IMR-90 (cell line): ENCODE measurements around the gene INPP5B. TPM values are rescaled to one million over a fixed set of nuclear protein-coding genes. Genes with fewer than 3 reads are reported as not detected.

Experiments used
- ATAC-seq: fragments of 200-7000 bp; cut with Tn5 transposase; 2 replicates; pipeline ENCODE4 v1.9.1; 2020; ENCODE audit warnings: low read depth, mild to moderate bottlenecking, moderate library complexity
- BruUV-seq: library from RNA; stranded (reverse); fragments of 400-500 nt; replicated peaks from 2 replicates; lab custom pipeline; 2021; lab: Mats Ljungman, UMichigan
- CTCF ChIA-PET: fragments of 300-600 bp; formaldehyde crosslinking; extraction: SDS; loops from one replicate; lab custom pipeline; 2021; ENCODE audit warnings: antibody characterized with exemption; lab: Yijun Ruan, JAX
- POLR2A ChIA-PET: fragments of 300-600 bp; sonication (Branson Sonifier 250); formaldehyde crosslinking; loops from one replicate; lab custom pipeline; 2022; ENCODE audit warnings: antibody characterized with exemption; ENCODE audit not compliant: unreplicated experiment; lab: Charles Lee
- DNase-seq: peaks from one replicate; pipeline ENCODE4 v3.0.0; 2013
- H2AFZ ChIP-seq: replicated peaks from 2 replicates; pipeline ENCODE3; 2013; ENCODE audit warnings: low read length, mild to moderate bottlenecking; ENCODE audit not compliant: poor library complexity
- H2AK5ac ChIP-seq: 2 replicates; pipeline ENCODE4 v1.6.1; 2013; ENCODE audit warnings: low read depth, low read length, inconsistent platforms
- H2AK9ac ChIP-seq: replicated peaks from 2 replicates; pipeline ENCODE3; 2013; ENCODE audit warnings: mild to moderate bottlenecking, low read depth, low read length, moderate library complexity; ENCODE audit not compliant: poor library complexity
- H2BK120ac ChIP-seq: 2 replicates; pipeline ENCODE4 v1.6.1; 2013; ENCODE audit warnings: low read depth, low read length, inconsistent platforms
- H2BK15ac ChIP-seq: 3 replicates; pipeline ENCODE4 v1.6.1; 2013; ENCODE audit warnings: low read depth, low read length, inconsistent platforms
- H2BK20ac ChIP-seq: 2 replicates; pipeline ENCODE4 v1.6.1; 2013; ENCODE audit warnings: low read depth, mild to moderate bottlenecking, inconsistent platforms, low read length, moderate library complexity
- H2BK5ac ChIP-seq: 2 replicates; pipeline ENCODE4 v1.6.1; 2013; ENCODE audit warnings: mild to moderate bottlenecking, low read depth, low read length, inconsistent platforms; ENCODE audit not compliant: poor library complexity, severe bottlenecking
- H3K14ac ChIP-seq: replicated peaks from 2 replicates; pipeline ENCODE4 v1.6.1; 2013; ENCODE audit warnings: low read depth, low read length, inconsistent platforms
- H3K18ac ChIP-seq: 2 replicates; pipeline ENCODE4 v1.6.1; 2013; ENCODE audit warnings: low read depth, low read length, control low read depth
- H3K23ac ChIP-seq: 2 replicates; pipeline ENCODE4 v1.6.1; 2013; ENCODE audit warnings: low read depth, low read length, inconsistent platforms
- H3K27ac ChIP-seq: 2 replicates; pipeline ENCODE4 v1.5.1; 2013; ENCODE audit warnings: mild to moderate bottlenecking, control low read depth, low read length; ENCODE audit not compliant: insufficient read depth
- H3K27me3 ChIP-seq: 2 replicates; pipeline ENCODE4 v1.6.1; 2013; ENCODE audit warnings: low read length; ENCODE audit not compliant: control insufficient read depth, insufficient read depth
- H3K36me3 ChIP-seq: 2 replicates; pipeline ENCODE4 v1.6.1; 2013; ENCODE audit warnings: low read length, mixed read lengths; ENCODE audit not compliant: control insufficient read depth, insufficient read depth
- H3K4ac ChIP-seq: 2 replicates; pipeline ENCODE4 v1.6.1; 2013; ENCODE audit warnings: low read depth, low read length, inconsistent platforms
- H3K4me1 ChIP-seq: 2 replicates; pipeline ENCODE4 v1.6.1; 2013; ENCODE audit warnings: low read length, mixed read lengths; ENCODE audit not compliant: control insufficient read depth, insufficient read depth
- H3K4me2 ChIP-seq: 2 replicates; pipeline ENCODE4 v1.6.1; 2013; ENCODE audit warnings: low read depth, mild to moderate bottlenecking, control low read depth, low read length, moderate library complexity
- H3K4me3 ChIP-seq: 2 replicates; pipeline ENCODE4 v1.5.1; 2013; ENCODE audit warnings: low read depth, mild to moderate bottlenecking, control low read depth, low read length, moderate library complexity; ENCODE audit not compliant: insufficient read depth
- H3K56ac ChIP-seq: 2 replicates; pipeline ENCODE4 v1.6.1; 2013; ENCODE audit warnings: low read length, inconsistent platforms; ENCODE audit not compliant: insufficient read depth; ENCODE audit errors: extremely low read depth
- H3K79me1 ChIP-seq, 2 experiments: 2 replicates each; pipeline ENCODE4 v1.6.1; 2013; ENCODE audit warnings: low read length in 2 of 2, inconsistent platforms in 1 of 2, low read depth in 1 of 2
- H3K9ac ChIP-seq: 2 replicates; pipeline ENCODE4 v1.6.1; 2013; ENCODE audit warnings: low read depth, low read length, control low read depth
- H3K9me1 ChIP-seq: 2 replicates; pipeline ENCODE4 v1.6.1; 2013; ENCODE audit warnings: low read length, inconsistent platforms; ENCODE audit not compliant: insufficient read depth
- H3K9me3 ChIP-seq: 2 replicates; pipeline ENCODE4 v1.6.1; 2013; ENCODE audit warnings: low read length; ENCODE audit not compliant: control insufficient read depth, insufficient read depth
- H4K20me1 ChIP-seq: 2 replicates; pipeline ENCODE4 v1.6.1; 2013; ENCODE audit warnings: low read length, inconsistent platforms; ENCODE audit not compliant: insufficient read depth
- H4K5ac ChIP-seq: 2 replicates; pipeline ENCODE4 v1.6.1; 2013; ENCODE audit warnings: mild to moderate bottlenecking, low read depth, low read length, control low read depth
- H4K8ac ChIP-seq, 2 experiments: 2 replicates each; pipeline ENCODE4 v1.6.1; 2013; ENCODE audit warnings: low read depth in 2 of 2, low read length in 2 of 2, control low read depth in 1 of 2, inconsistent platforms in 1 of 2
- H4K91ac ChIP-seq: 2 replicates; pipeline ENCODE4 v1.6.1; 2013; ENCODE audit warnings: low read depth, low read length, inconsistent platforms; ENCODE audit not compliant: insufficient read depth
- CEBPB ChIP-seq: IDR thresholded peaks from 2 replicates; pipeline ENCODE4 v1.6.1; 2012; ENCODE audit warnings: low read depth, low read length, improper control_type of control experiment
- CHD1 ChIP-seq: IDR thresholded peaks from 2 replicates; pipeline ENCODE4 v1.6.1; 2012; ENCODE audit warnings: low read depth, low read length, improper control_type of control experiment
- MAFK ChIP-seq: IDR thresholded peaks from 2 replicates; pipeline ENCODE4 v1.6.1; 2012; ENCODE audit warnings: low read depth, low read length, improper control_type of control experiment
- WGBS, 2 experiments: methylation state at CpG; one replicate each; pipeline versions ENCODE4 v1.1.5 to v1.1.7; 2013; ENCODE audit warnings: missing lambda C conversion rate in 2 of 2; ENCODE audit not compliant: insufficient read length in 1 of 2; ENCODE audit errors: extremely low coverage in 2 of 2; 5-methylcytosine and 5-hydroxymethylcytosine counted together
- dilution Hi-C: fragments of 300-500 bp; cut with HindIII; formaldehyde crosslinking; loops from one replicate; pipeline ENCODE4 v1.14.3; 2018; ENCODE audit warnings: low sequenced_read_pairs; ENCODE audit not compliant: unreplicated experiment
- in situ Hi-C: fragments of 300-500 bp; cut with MboI; formaldehyde crosslinking; loops from 3 replicates; pipeline ENCODE4 v1.14.3; 2019; ENCODE audit warnings: low sequenced_read_pairs, inconsistent platforms, mixed read lengths
- intact Hi-C: fragments of 100-400 bp; cut with micrococcal nuclease; formaldehyde crosslinking; loops from 2 replicates; pipeline ENCODE4 v1.10.0; 2022
- polyA plus RNA-seq, 3 experiments: library from polyadenylated mRNA; depleted of rRNA; stranded (reverse); fragments of >200 nt; gene quantifications; 2 replicates each; pipeline ENCODE4 v1.2.3, GENCODE V29; 2012; ENCODE audit warnings: low replicate concordance in 1 of 3
- total RNA-seq: library from RNA; depleted of rRNA; stranded (reverse); fragments of >200 nt; gene quantifications from 2 replicates; pipeline ENCODE4 v1.2.3, GENCODE V29; 2012
- TF ChIP-seq, protein P1 (sequence below): fragments of 150-350 bp; IDR thresholded peaks from 2 replicates; pipeline ENCODE4 v1.6.1; 2016; ENCODE audit warnings: low read depth, mild to moderate bottlenecking, low read length, moderate library complexity, borderline replicate concordance

The INPP5B gene
- total and polyA plus RNA-seq, 2 of the 4 experiments (the other 2 are of a cell fraction) = 9.4 to 20.4 TPM

GRCh38 chr1:37831809-37832208 lies 115.0 kb downstream of the INPP5B start:
- no TSS peak for BruUV-seq
- Histone ChIP-seq H3K23ac (no peak overlapping the region), H2BK20ac (no peak overlapping the region), H3K18ac (no peak overlapping the region), H4K20me1 (no peaks in the 10 kb centered on the region), H3K14ac (no peak overlapping the region), H3K4me2 (no peak overlapping the region), H2BK120ac (no peak overlapping the region), H3K27me3 (no peaks in the 10 kb centered on the region), H3K4me1 (no peaks in the 10 kb centered on the region), H2AK9ac (no peak overlapping the region), H4K91ac (no peak overlapping the region), H3K4ac (no peak overlapping the region), H2BK15ac (no peak overlapping the region), H4K5ac (no peak overlapping the region), H3K36me3 (peaks cover 34% of the 10 kb centered on the region), H3K9me1 (no peaks in the 10 kb centered on the region), H3K4me3 (no peak overlapping the region), H2BK5ac (no peak overlapping the region), H3K9me3 (no peaks in the 10 kb centered on the region), H3K56ac (no peak overlapping the region), H3K9ac (no peak overlapping the region), H3K79me1 (peaks cover 0 to 5% of the 10 kb centered on the region in 2 experiments; a peak in 1 of 4 replicates), H2AK5ac (no peak overlapping the region), H3K27ac (no peak overlapping the region), H4K8ac (no peak overlapping the region), H2AFZ (no peak overlapping the region)
- ChIA-PET POLR2A (no interaction called here), CTCF (no interaction called here)
- in situ Hi-C loops (no loop called here), intact Hi-C loops (no loop called here), dilution Hi-C loops (no loop called here)
- DNase-seq (no peak), ATAC-seq (no peak)
- no peak for TF ChIP-seq CHD1
- TF ChIP-seq, protein P1, sequence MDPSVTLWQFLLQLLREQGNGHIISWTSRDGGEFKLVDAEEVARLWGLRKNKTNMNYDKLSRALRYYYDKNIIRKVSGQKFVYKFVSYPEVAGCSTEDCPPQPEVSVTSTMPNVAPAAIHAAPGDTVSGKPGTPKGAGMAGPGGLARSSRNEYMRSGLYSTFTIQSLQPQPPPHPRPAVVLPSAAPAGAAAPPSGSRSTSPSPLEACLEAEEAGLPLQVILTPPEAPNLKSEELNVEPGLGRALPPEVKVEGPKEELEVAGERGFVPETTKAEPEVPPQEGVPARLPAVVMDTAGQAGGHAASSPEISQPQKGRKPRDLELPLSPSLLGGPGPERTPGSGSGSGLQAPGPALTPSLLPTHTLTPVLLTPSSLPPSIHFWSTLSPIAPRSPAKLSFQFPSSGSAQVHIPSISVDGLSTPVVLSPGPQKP = no peak
- no peak for TF ChIP-seq CEBPB
- no peak for TF ChIP-seq MAFK
- WGBS, 2 experiments = no CpG with 5 or more reads among the region's 2 CpGs
